Erythroblast (primary cell): Measurements from ENCODE around the gene ACY1.

Experiments
- GATA1 ChIP-seq: IDR thresholded peaks from 2 replicates; pipeline ENCODE4 v1.6.1; 2011; ENCODE audit warnings: low read depth, mild to moderate bottlenecking, control low read depth, low read length, moderate library complexity
- POLR2A ChIP-seq: IDR thresholded peaks from 2 replicates; pipeline ENCODE4 v1.6.1; 2011; ENCODE audit warnings: mild to moderate bottlenecking, low read length

DNA sequence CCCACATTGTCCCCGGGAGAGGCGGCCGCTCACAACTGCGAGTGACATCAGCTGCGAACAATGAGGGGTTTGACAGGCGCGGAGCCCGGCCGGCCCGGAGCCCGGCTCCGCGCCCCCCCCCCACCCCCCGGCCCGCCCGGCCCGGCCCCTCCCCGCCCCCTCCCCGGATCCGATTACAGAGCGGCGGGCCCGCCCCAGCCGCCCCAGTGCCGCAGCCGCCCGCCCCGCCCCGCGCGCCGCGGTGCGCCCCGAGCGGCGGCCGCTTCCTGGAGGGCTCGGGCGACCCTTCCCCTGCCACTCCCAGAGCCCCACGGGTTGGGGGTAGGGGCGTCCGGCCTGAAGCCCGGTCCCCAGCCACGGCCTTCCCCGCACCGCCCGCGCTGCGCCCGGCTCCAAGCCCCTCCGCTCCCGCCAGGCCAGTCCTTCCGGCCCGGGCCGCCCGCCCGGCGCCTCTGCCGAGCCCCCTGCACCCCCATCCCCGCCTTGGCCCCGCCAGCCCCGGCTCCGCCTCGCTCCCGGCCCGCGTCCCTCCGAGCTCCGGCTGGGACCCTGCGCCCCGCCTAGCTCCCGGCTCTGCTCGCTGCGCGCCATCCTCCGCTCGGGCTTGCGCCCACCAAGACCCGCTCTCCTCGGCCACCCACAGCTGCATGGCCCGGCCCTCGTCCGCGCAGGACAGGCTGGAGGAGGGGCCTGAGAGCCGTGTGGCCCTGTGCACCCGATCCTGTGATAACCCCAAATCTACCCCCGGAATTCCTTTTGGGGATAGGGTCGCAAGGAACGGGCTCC is 15.8 kb upstream of the ACY1 start, which contains the start of gene PCBP4:
- TF ChIP-seq POLR2A (no peak), GATA1 (no peak)
